HepG2 (cell line): ENCODE data around the gene GJA8. TPM values are rescaled to one million over a fixed set of nuclear protein-coding genes. Genes with fewer than 3 reads are reported as not detected.

Experiments
- ATAC-seq: fragments of 200-7000 bp; cut with Tn5 transposase; 3 replicates; pipeline ENCODE4 v1.9.1; 2020; ENCODE audit warnings: mild to moderate bottlenecking, moderate library complexity
- BruUV-seq: library from RNA; stranded (reverse); fragments of 400-500 nt; replicated peaks from 2 replicates; lab custom pipeline; 2021; lab: Mats Ljungman, UMichigan
- CTCF ChIA-PET: fragments of 300-600 bp; formaldehyde crosslinking; extraction: SDS; loops from one replicate; lab custom pipeline; 2021; ENCODE audit warnings: low total read pairs, inconsistent platforms, low intra/inter-chr PET ratio; lab: Yijun Ruan, JAX
- POLR2A ChIA-PET: fragments of 350-600 bp; sonication (Branson Sonifier 250); formaldehyde crosslinking; loops from one replicate; lab custom pipeline; 2020; ENCODE audit warnings: antibody characterized with exemption, inconsistent platforms; lab: Yijun Ruan, JAX
- DNase-seq: peaks from one replicate; pipeline ENCODE4 v3.0.0-alpha.2; 2015; ENCODE audit warnings: low spot score
- FAIRE-seq: peaks from 3 replicates; lab custom pipeline; 2011; peaks lifted over from hg19 to GRCh38; lab: Jason Lieb, UNC
- H2AFZ ChIP-seq: one replicate; pipeline ENCODE4 v1.6.1; 2011; ENCODE audit warnings: low read length, inconsistent platforms
- H3K27ac ChIP-seq: fragments of 300-600 bp; 3 replicates; pipeline ENCODE4 v1.8.0; 2011; ENCODE audit warnings: mixed run types, mild to moderate bottlenecking, mixed read lengths, low read length, inconsistent platforms; ENCODE audit not compliant: insufficient read depth; ENCODE audit errors: extremely low read length
- H3K27me3 ChIP-seq, 2 experiments: fragments of 200-600 bp in 1 of 2; 2 replicates in 1 of 2; 3 replicates in 1 of 2; pipeline versions ENCODE4 v1.6.0 to v1.8.0; 2011; ENCODE audit warnings: low read length in 2 of 2, mild to moderate bottlenecking in 2 of 2, moderate library complexity in 2 of 2, inconsistent platforms in 1 of 2; ENCODE audit not compliant: insufficient read depth in 2 of 2, control insufficient read depth in 1 of 2
- H3K36me3 ChIP-seq, 2 experiments: fragments of 200-600 bp in 1 of 2; replicated peaks in 1 of 2; 2 replicates in 1 of 2; 3 replicates in 1 of 2; pipeline versions ENCODE4 v1.5.1 to v1.8.0; 2011; ENCODE audit warnings: low read length in 2 of 2, inconsistent platforms in 1 of 2; ENCODE audit not compliant: insufficient read depth in 2 of 2, control insufficient read depth in 1 of 2
- H3K4me1 ChIP-seq: 2 replicates; pipeline ENCODE4 v1.5.1; 2012; ENCODE audit warnings: low read length, inconsistent platforms; ENCODE audit not compliant: insufficient read depth
- H3K4me2 ChIP-seq: 2 replicates; pipeline ENCODE4 v1.6.0; 2011; ENCODE audit warnings: low read depth, low read length, inconsistent platforms
- H3K4me3 ChIP-seq, 3 experiments: fragments of 200-600 bp in 1 of 3; sonication (generic), shearing (Covaris generic) in 1 of 3; replicated peaks in 1 of 3; 2 replicates each; pipeline ENCODE4 v1.5.1; 2011 to 2016; ENCODE audit warnings: low read length in 3 of 3, inconsistent platforms in 2 of 3, low read depth in 2 of 3, mild to moderate bottlenecking in 2 of 3, control low read depth in 1 of 3, mixed read lengths in 1 of 3; ENCODE audit not compliant: insufficient read depth in 1 of 3
- H3K79me2 ChIP-seq: one replicate; pipeline ENCODE4 v1.6.1; 2011; ENCODE audit warnings: low read length, inconsistent platforms; ENCODE audit not compliant: insufficient read depth
- H3K9ac ChIP-seq: 2 replicates; pipeline ENCODE4 v1.6.0; 2011; ENCODE audit warnings: mild to moderate bottlenecking, low read depth, low read length, inconsistent platforms; ENCODE audit not compliant: insufficient read depth
- H3K9me3 ChIP-seq: 2 replicates; pipeline ENCODE4 v1.5.1; 2012; ENCODE audit warnings: mild to moderate bottlenecking, low read length
- H4K20me1 ChIP-seq: 2 replicates; pipeline ENCODE4 v1.6.0; 2011; ENCODE audit warnings: inconsistent platforms, mild to moderate bottlenecking, low read length, moderate library complexity; ENCODE audit not compliant: insufficient read depth
- CBX5 ChIP-seq: sonication (generic); formaldehyde crosslinking; IDR thresholded peaks from 2 replicates; pipeline ENCODE4 v1.4.0; 2020; ENCODE audit warnings: missing genetic modification reagents, borderline replicate concordance
- EEA1 ChIP-seq: sonication (generic); formaldehyde crosslinking; IDR thresholded peaks from 2 replicates; pipeline ENCODE4 v1.5.1; 2020; ENCODE audit warnings: mild to moderate bottlenecking, missing genetic modification reagents, borderline replicate concordance
- EED ChIP-seq: sonication (generic); formaldehyde crosslinking; IDR thresholded peaks from 2 replicates; pipeline ENCODE4 v1.5.0; 2020; ENCODE audit warnings: mild to moderate bottlenecking, missing genetic modification reagents
- LCORL ChIP-seq, 2 experiments: fragments of 450-650 bp in 1 of 2; sonication (generic) in 1 of 2; formaldehyde crosslinking in 1 of 2; IDR thresholded peaks; 2 replicates each; pipeline versions ENCODE4 v1.5.0 to v1.6.1; 2017 to 2020; ENCODE audit warnings: antibody characterized with exemption in 1 of 2, missing genetic modification reagents in 1 of 2
- MIXL1 ChIP-seq: IDR thresholded peaks from 2 replicates; pipeline ENCODE4 v1.6.1; 2016
- PHF21A ChIP-seq: sonication (generic); formaldehyde crosslinking; IDR thresholded peaks from 2 replicates; pipeline ENCODE4 v1.5.0; 2020; ENCODE audit warnings: mild to moderate bottlenecking, missing genetic modification reagents
- POLR2G ChIP-seq: fragments of 200-400 bp; formaldehyde crosslinking; IDR thresholded peaks from 2 replicates; pipeline ENCODE4 v1.6.1; 2018; ENCODE audit warnings: mild to moderate bottlenecking, low read depth, low read length, moderate library complexity
- SMARCE1 ChIP-seq: fragments of 450-650 bp; IDR thresholded peaks from 2 replicates; pipeline ENCODE4 v1.6.1; 2017; ENCODE audit warnings: borderline replicate concordance
- STAT5B ChIP-seq: sonication (generic); formaldehyde crosslinking; IDR thresholded peaks from 2 replicates; pipeline ENCODE4 v1.4.0; 2020; ENCODE audit warnings: missing genetic modification reagents
- U2AF2 ChIP-seq: fragments of 200-400 bp; formaldehyde crosslinking; IDR thresholded peaks from 2 replicates; pipeline ENCODE4 v1.6.1; 2017; ENCODE audit warnings: low read depth, mild to moderate bottlenecking, low read length
- ZNF207 ChIP-seq: fragments of 450-650 bp; IDR thresholded peaks from 2 replicates; pipeline ENCODE4 v1.6.1; 2016; ENCODE audit warnings: antibody characterized with exemption, borderline replicate concordance
- ZNF251 ChIP-seq: sonication (generic); formaldehyde crosslinking; IDR thresholded peaks from 2 replicates; pipeline ENCODE4 v1.9.0; 2021; ENCODE audit warnings: mild to moderate bottlenecking, missing genetic modification reagents
- ZNF264 ChIP-seq: sonication (generic); formaldehyde crosslinking; IDR thresholded peaks from 2 replicates; pipeline ENCODE4 v1.4.0; 2020; ENCODE audit warnings: missing genetic modification reagents
- ZNF460 ChIP-seq: sonication (generic); formaldehyde crosslinking; IDR thresholded peaks from 2 replicates; pipeline ENCODE4 v1.5.1; 2020; ENCODE audit warnings: missing genetic modification reagents, mild to moderate bottlenecking, borderline replicate concordance
- ZNF543 ChIP-seq: sonication (generic); formaldehyde crosslinking; IDR thresholded peaks from 2 replicates; pipeline ENCODE4 v1.4.0; 2020; ENCODE audit warnings: mild to moderate bottlenecking, missing genetic modification reagents
- ZNF547 ChIP-seq: sonication (generic); formaldehyde crosslinking; IDR thresholded peaks from 2 replicates; pipeline ENCODE4 v1.5.1; 2020; ENCODE audit warnings: mild to moderate bottlenecking, missing genetic modification reagents
- WGBS: methylation state at CpG from one replicate; pipeline ENCODE4 v1.1.6; 2017; ENCODE audit warnings: low lambda C conversion rate; 5-methylcytosine and 5-hydroxymethylcytosine counted together
- in situ Hi-C: cut with HindIII; loops from 2 replicates; pipeline ENCODE4 v1.10.0; 2017; ENCODE audit warnings: low pct_unique_long_range_greater_than_20kb; ENCODE audit not compliant: extremely low pct_ligation_motif_present
- intact Hi-C: fragments of 100-400 bp; cut with micrococcal nuclease; formaldehyde crosslinking; loops from one replicate; pipeline ENCODE4 v1.10.0; 2022; ENCODE audit not compliant: unreplicated experiment
- polyA plus RNA-seq, 8 experiments: library from polyadenylated mRNA; depleted of rRNA in 3 of 8; stranded (reverse) in 7 of 8; unstranded in 1 of 8; fragments of >200 nt; fragmentation: Illumina TruSeq in 4 of 8; extraction: Trizol in 4 of 8; gene quantifications; 2 replicates each; pipeline versions ENCODE4 v1.2.1 to v1.2.3, GENCODE V29; 2011 to 2016; ENCODE audit warnings: low read depth in 4 of 8, missing spikeins in 1 of 8, mixed read lengths in 1 of 8; ENCODE audit not compliant: insufficient read depth in 1 of 8
- total RNA-seq, 5 experiments: library from RNA; depleted of rRNA; stranded (reverse); fragments of >200 nt; fragmentation: Illumina TruSeq; extraction: Trizol; gene quantifications; 2 replicates each; pipeline ENCODE4 v1.2.3, GENCODE V29; 2016; ENCODE audit warnings: low read depth in 1 of 5
- TF ChIP-seq, protein P1 (sequence below): sonication (generic); formaldehyde crosslinking; IDR thresholded peaks from 2 replicates; pipeline ENCODE4 v1.8.1; 2023; ENCODE audit warnings: missing genetic modification reagents, inconsistent platforms, borderline replicate concordance
- TF ChIP-seq, protein P2 (sequence below): sonication (generic); formaldehyde crosslinking; IDR thresholded peaks from 2 replicates; pipeline ENCODE4 v1.9.0; 2022; ENCODE audit warnings: missing genetic modification reagents, mild to moderate bottlenecking, borderline replicate concordance

The GJA8 gene
- total and polyA plus RNA-seq, 2 of the 13 experiments (the other 11 are each of a cell fraction or from before 2014, with no cell fraction given), result not detected

DNA sequence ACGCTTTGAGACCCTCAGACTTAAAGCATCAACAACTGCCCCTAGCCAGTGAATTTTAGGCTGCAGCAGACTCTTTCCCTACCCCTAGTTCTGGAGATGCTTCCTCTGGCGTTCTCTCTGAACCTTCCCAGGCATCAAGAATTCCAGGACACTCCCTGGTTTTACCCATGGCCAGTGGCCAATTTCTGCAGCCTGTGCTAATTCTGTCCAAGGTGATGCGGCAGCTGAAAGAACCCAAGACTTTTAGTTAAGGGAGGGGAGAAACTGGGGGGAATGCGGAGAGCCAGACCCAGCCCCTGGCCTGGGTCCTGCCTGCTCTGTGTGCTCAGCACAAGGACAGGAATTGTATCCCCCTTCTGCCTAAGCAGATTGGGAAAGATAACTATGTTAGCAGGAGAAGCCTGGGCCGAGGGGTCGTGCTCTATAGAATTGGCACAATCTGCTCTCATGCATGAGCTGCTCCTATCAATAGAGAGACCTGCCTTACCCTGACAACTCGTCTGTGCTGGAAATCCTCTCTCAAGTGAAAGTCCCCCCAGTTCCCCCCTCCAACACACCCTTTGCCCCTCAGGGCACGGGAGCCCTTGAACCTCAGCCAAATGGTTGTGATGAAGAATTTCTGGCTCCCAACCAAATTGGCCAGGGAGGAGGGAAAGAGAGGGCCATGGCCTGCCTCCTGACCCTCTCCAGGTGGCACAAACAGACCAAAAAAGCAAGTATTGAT is 5.4 kb upstream of the GJA8 start:
- no peaks in the 10 kb centered on the region for H3K9me3 ChIP-seq
- DNase-seq (no peak), ATAC-seq (no peak), FAIRE-seq (no peak)
- no peaks in the 10 kb centered on the region for H3K79me2 ChIP-seq
- CTCF ChIA-PET, result no interaction called here
- H3K9ac ChIP-seq, result no peak overlapping the region
- no peaks in the 10 kb centered on the region; a peak in 2 of 5 replicates for H3K27me3 ChIP-seq
- H3K36me3 ChIP-seq, result no peaks in the 10 kb centered on the region
- in situ Hi-C loops (loop anchor here (10.0 kb wide), 1 partner anchor 402 kb away; no protein-coding TSS in a partner anchor), intact Hi-C loops (loop anchor here (10.0 kb wide), 1 partner anchor 402 kb away; no protein-coding TSS in a partner anchor)
- no peaks in the 10 kb centered on the region for H4K20me1 ChIP-seq
- TF ChIP-seq U2AF2 (no peak), ZNF251 (CRISPR knock-in tag) (no peak), STAT5B (CRISPR knock-in tag) (no peak), ZNF543 (CRISPR knock-in tag) (no peak), CBX5 (CRISPR knock-in tag) (no peak), POLR2G (no peak), ZNF547 (no peak), ZNF460 (CRISPR knock-in tag) (no peak), SMARCE1 (no peak), LCORL (IDR thresholded peaks at IDR 0.05) (no peak), LCORL (CRISPR knock-in tag; IDR thresholded peaks at IDR 0.05) (no peak), PHF21A (CRISPR knock-in tag) (no peak), ZNF264 (no peak), MIXL1 (CRISPR knock-in tag) (no peak), ZNF207 (no peak), EED (CRISPR knock-in tag) (no peak), EEA1 (CRISPR knock-in tag) (no peak)
- TF ChIP-seq, protein P1, sequence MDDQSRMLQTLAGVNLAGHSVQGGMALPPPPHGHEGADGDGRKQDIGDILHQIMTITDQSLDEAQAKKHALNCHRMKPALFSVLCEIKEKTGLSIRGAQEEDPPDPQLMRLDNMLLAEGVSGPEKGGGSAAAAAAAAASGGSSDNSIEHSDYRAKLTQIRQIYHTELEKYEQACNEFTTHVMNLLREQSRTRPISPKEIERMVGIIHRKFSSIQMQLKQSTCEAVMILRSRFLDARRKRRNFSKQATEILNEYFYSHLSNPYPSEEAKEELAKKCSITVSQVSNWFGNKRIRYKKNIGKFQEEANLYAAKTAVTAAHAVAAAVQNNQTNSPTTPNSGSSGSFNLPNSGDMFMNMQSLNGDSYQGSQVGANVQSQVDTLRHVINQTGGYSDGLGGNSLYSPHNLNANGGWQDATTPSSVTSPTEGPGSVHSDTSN, result no peak
- TF ChIP-seq, protein P2, sequence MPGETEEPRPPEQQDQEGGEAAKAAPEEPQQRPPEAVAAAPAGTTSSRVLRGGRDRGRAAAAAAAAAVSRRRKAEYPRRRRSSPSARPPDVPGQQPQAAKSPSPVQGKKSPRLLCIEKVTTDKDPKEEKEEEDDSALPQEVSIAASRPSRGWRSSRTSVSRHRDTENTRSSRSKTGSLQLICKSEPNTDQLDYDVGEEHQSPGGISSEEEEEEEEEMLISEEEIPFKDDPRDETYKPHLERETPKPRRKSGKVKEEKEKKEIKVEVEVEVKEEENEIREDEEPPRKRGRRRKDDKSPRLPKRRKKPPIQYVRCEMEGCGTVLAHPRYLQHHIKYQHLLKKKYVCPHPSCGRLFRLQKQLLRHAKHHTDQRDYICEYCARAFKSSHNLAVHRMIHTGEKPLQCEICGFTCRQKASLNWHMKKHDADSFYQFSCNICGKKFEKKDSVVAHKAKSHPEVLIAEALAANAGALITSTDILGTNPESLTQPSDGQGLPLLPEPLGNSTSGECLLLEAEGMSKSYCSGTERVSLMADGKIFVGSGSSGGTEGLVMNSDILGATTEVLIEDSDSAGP (CRISPR knock-in tag), result no peak
- no peaks in the 10 kb centered on the region for H3K4me1 ChIP-seq
- POLR2A ChIA-PET, result interaction anchor here (0.7 kb wide), 1 partner anchor 11 kb away, joined by 4 read pairs; no protein-coding TSS in a partner anchor
- BruUV-seq, result no TSS peak
- H3K4me3 ChIP-seq, result no peak overlapping the region
- WGBS, result 36% methylated on average over 6 of the region's 8 CpGs
- H3K4me2 ChIP-seq, result no peak overlapping the region
- H2AFZ ChIP-seq, result no peak overlapping the region
- no peak overlapping the region for H3K27ac ChIP-seq
